Gastroesophageal sphincter (tissue), 3 donors: Measurements from ENCODE around the gene ZDHHC6.
A peak's percentile ranks its signal among the peaks of the same experiment; 100 is the strongest.

Source experiments
- EP300 ChIP-seq: sonication (generic); formaldehyde crosslinking; IDR thresholded peaks from one replicate; pipeline ENCODE4 v1.6.1; 2017; ENCODE audit warnings: antibody characterized with exemption, mild to moderate bottlenecking
- POLR2A ChIP-seq, 2 donors: fragments of 450-650 bp; IDR thresholded peaks; one replicate each; pipeline ENCODE4 v1.6.1; 2017; ENCODE audit warnings: antibody characterized with exemption in 2 of 2, mild to moderate bottlenecking in 2 of 2, moderate library complexity in 1 of 2
- POLR2AphosphoS5 ChIP-seq: sonication (generic); formaldehyde crosslinking; IDR thresholded peaks from one replicate; pipeline ENCODE4 v1.6.1; 2017; ENCODE audit warnings: antibody characterized with exemption
- TF ChIP-seq, protein P1 (sequence below), 4 experiments: fragments of 200-600 bp in 2 of 4; fragments of 450-650 bp in 2 of 4; sonication (generic) in 1 of 4; IDR thresholded peaks; one replicate each; pipeline ENCODE4 v1.5.1; 2017 to 2019; ENCODE audit warnings: antibody characterized with exemption in 4 of 4, mild to moderate bottlenecking in 2 of 4, moderate library complexity in 2 of 4

DNA sequence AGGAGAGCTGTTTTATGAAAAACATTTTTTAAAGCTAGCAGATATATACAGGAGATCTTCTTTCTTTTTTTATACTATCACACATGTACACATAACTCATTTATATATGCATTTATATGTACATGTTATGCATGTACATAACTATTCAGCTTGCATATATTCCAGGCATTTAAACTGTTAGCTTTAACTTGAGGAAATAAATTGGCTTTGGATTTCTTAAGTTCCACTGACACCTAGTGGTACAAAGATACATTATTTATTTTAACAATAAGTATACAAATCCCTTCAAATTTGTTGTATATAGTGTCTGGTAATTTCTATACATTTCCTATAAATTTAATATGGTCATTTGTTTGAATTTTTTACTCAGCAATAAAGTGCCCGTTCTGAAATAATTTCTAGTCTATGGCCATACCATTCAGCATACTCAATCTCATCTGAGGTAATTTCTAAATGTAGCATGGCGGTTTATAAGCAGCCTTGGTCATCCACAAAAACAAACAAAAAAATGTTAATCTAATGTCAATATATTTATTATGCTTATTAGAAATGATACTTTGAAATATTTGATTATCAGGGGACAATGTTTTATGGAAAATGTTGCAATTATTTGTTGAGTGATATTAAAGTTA, 11.6 kb downstream of the ZDHHC6 start:
- TF ChIP-seq, protein P1, sequence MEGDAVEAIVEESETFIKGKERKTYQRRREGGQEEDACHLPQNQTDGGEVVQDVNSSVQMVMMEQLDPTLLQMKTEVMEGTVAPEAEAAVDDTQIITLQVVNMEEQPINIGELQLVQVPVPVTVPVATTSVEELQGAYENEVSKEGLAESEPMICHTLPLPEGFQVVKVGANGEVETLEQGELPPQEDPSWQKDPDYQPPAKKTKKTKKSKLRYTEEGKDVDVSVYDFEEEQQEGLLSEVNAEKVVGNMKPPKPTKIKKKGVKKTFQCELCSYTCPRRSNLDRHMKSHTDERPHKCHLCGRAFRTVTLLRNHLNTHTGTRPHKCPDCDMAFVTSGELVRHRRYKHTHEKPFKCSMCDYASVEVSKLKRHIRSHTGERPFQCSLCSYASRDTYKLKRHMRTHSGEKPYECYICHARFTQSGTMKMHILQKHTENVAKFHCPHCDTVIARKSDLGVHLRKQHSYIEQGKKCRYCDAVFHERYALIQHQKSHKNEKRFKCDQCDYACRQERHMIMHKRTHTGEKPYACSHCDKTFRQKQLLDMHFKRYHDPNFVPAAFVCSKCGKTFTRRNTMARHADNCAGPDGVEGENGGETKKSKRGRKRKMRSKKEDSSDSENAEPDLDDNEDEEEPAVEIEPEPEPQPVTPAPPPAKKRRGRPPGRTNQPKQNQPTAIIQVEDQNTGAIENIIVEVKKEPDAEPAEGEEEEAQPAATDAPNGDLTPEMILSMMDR (IDR thresholded peaks at IDR 0.05), result peak in 1 of 4 experiments; percentile 9
- TF ChIP-seq POLR2AphosphoS5, result no peak
- TF ChIP-seq POLR2A (IDR thresholded peaks at IDR 0.05), result no peak
- TF ChIP-seq EP300, result no peak
